ENCODE data around the gene S100P.

GRCh38 chr4:6657242-6658208 lies 36.2 kb upstream of the S100P start:
- TF ChIP-seq CTCF (IDR thresholded peaks at IDR 0.05 in 4 of 5, conservative IDR thresholded peaks at IDR 0.05 in 1 of 5): no peak
- no peak for TF ChIP-seq POLR2A (IDR thresholded peaks at IDR 0.05)

Measured in gastrocnemius medialis (tissue), 4 donors.